H1 (cell line): Measurements from ENCODE around the gene DGKH. TPM values are rescaled to one million over a fixed set of nuclear protein-coding genes. Genes with fewer than 3 reads are reported as not detected.

Experiments used
- CTCF ChIA-PET: fragments of 300-600 bp; sonication (Branson Sonifier 250); formaldehyde crosslinking; loops from one replicate; lab custom pipeline; 2021; ENCODE audit not compliant: partially characterized antibody; lab: Charles Lee
- POLR2A ChIA-PET: fragments of 300-600 bp; sonication (Branson Sonifier 250); formaldehyde crosslinking; loops from one replicate; lab custom pipeline; 2021; ENCODE audit warnings: inconsistent platforms; ENCODE audit not compliant: partially characterized antibody; lab: Charles Lee
- DNase-seq, 2 experiments: peaks; one replicate each; pipeline versions ENCODE4 v3.0.0 to v3.0.0-alpha.2; 2010 to 2022; ENCODE audit warnings: low spot score in 2 of 2, low read depth in 1 of 2, mixed read lengths in 1 of 2
- FAIRE-seq: peaks from 2 replicates; lab custom pipeline; 2011; peaks lifted over from hg19 to GRCh38; lab: Jason Lieb, UNC
- H2AFZ ChIP-seq: 2 replicates; pipeline ENCODE4 v1.8.1; 2012; ENCODE audit warnings: low read length, inconsistent platforms
- H2AK5ac ChIP-seq: 2 replicates; pipeline ENCODE4 v1.6.1; 2013; ENCODE audit warnings: low read depth, low read length
- H2BK120ac ChIP-seq: replicated peaks from 2 replicates; pipeline ENCODE3; 2013; ENCODE audit warnings: low read depth, low read length, inconsistent platforms
- H2BK12ac ChIP-seq: 2 replicates; pipeline ENCODE4 v1.6.1; 2013; ENCODE audit warnings: low read depth, low read length
- H2BK15ac ChIP-seq: 2 replicates; pipeline ENCODE4 v1.6.1; 2013; ENCODE audit warnings: low read length
- H2BK20ac ChIP-seq: 2 replicates; pipeline ENCODE4 v1.6.1; 2013; ENCODE audit warnings: low read length
- H2BK5ac ChIP-seq: 2 replicates; pipeline ENCODE4 v1.6.1; 2013; ENCODE audit warnings: low read depth, low read length
- H3K14ac ChIP-seq: 2 replicates; pipeline ENCODE4 v1.6.1; 2013; ENCODE audit warnings: inconsistent platforms; ENCODE audit not compliant: insufficient read length
- H3K18ac ChIP-seq: 2 replicates; pipeline ENCODE4 v1.6.1; 2013; ENCODE audit warnings: low read length; ENCODE audit errors: extremely low read depth
- H3K23ac ChIP-seq: 2 replicates; pipeline ENCODE4 v1.6.1; 2013; ENCODE audit warnings: inconsistent platforms; ENCODE audit not compliant: insufficient read length
- H3K23me2 ChIP-seq: 2 replicates; pipeline ENCODE4 v1.6.1; 2013; ENCODE audit warnings: low read depth, low read length
- H3K27ac ChIP-seq: 2 replicates; pipeline ENCODE4 v1.6.1; 2011; ENCODE audit warnings: low read depth, low read length, inconsistent platforms
- H3K27me3 ChIP-seq, 4 experiments: replicated peaks in 1 of 4; 1 replicate in 1 of 4; 2 replicates in 3 of 4; pipeline versions ENCODE4 v1.6.1 to v1.8.1; 2011 to 2013; ENCODE audit warnings: low read length in 3 of 4, mild to moderate bottlenecking in 3 of 4, inconsistent platforms in 2 of 4, mixed read lengths in 2 of 4, moderate library complexity in 1 of 4; ENCODE audit not compliant: control insufficient read depth in 3 of 4, insufficient read depth in 3 of 4; ENCODE audit errors: extremely low read depth in 1 of 4
- H3K36me3 ChIP-seq, 4 experiments: 2 replicates each; pipeline versions ENCODE4 v1.6.1 to v1.8.1; 2011 to 2013; ENCODE audit warnings: mild to moderate bottlenecking in 4 of 4, low read length in 3 of 4, moderate library complexity in 2 of 4, control low read depth in 1 of 4, inconsistent platforms in 1 of 4; ENCODE audit not compliant: insufficient read depth in 4 of 4, control insufficient read depth in 2 of 4
- H3K4ac ChIP-seq: replicated peaks from 2 replicates; pipeline ENCODE3; 2013; ENCODE audit warnings: low read length, low read depth, mixed read lengths, inconsistent platforms; ENCODE audit not compliant: insufficient read length
- H3K4me1 ChIP-seq, 4 experiments: replicated peaks in 1 of 4; 1 replicate in 1 of 4; 2 replicates in 3 of 4; pipeline versions ENCODE4 v1.6.1 to v1.8.1; 2011 to 2013; ENCODE audit warnings: low read length in 3 of 4, inconsistent platforms in 2 of 4, mixed read lengths in 1 of 4; ENCODE audit not compliant: insufficient read depth in 4 of 4, control insufficient read depth in 3 of 4
- H3K4me2 ChIP-seq, 2 experiments: 2 replicates each; pipeline versions ENCODE4 v1.6.1 to v1.8.1; 2011 to 2013; ENCODE audit warnings: low read depth in 2 of 2, low read length in 2 of 2, control low read depth in 1 of 2, inconsistent platforms in 1 of 2, mild to moderate bottlenecking in 1 of 2; ENCODE audit not compliant: insufficient read depth in 1 of 2
- H3K4me3 ChIP-seq, 4 experiments: fragments of 200-600, 300-600 bp in 1 of 4; sonication (generic), shearing (Covaris generic), sonication (Bioruptor Twin) in 1 of 4; 2 replicates each; pipeline versions ENCODE4 v1.5.1 to v1.8.1; 2011 to 2016; ENCODE audit warnings: low read length in 4 of 4, low read depth in 3 of 4, control low read depth in 2 of 4, inconsistent platforms in 2 of 4, mild to moderate bottlenecking in 2 of 4, mixed read lengths in 1 of 4, moderate library complexity in 1 of 4; ENCODE audit not compliant: insufficient read depth in 2 of 4; ENCODE audit errors: extremely low read depth in 1 of 4
- H3K56ac ChIP-seq: replicated peaks from 2 replicates; pipeline ENCODE3; 2013; ENCODE audit warnings: low read depth, mild to moderate bottlenecking, mixed read lengths, low read length, inconsistent platforms; ENCODE audit not compliant: insufficient read length
- H3K79me1 ChIP-seq: 2 replicates; pipeline ENCODE4 v1.6.1; 2013; ENCODE audit warnings: low read depth, low read length, control low read depth
- H3K79me2 ChIP-seq, 2 experiments: 2 replicates each; pipeline versions ENCODE4 v1.6.1 to v1.8.1; 2012 to 2013; ENCODE audit warnings: low read length in 2 of 2, mild to moderate bottlenecking in 2 of 2, inconsistent platforms in 1 of 2; ENCODE audit not compliant: insufficient read depth in 2 of 2, control insufficient read depth in 1 of 2
- H3K9ac ChIP-seq, 4 experiments: replicated peaks in 1 of 4; 1 replicate in 1 of 4; 2 replicates in 3 of 4; pipeline versions ENCODE4 v1.6.1 to v1.8.1; 2011 to 2013; ENCODE audit warnings: low read depth in 3 of 4, low read length in 3 of 4, control low read depth in 2 of 4, mild to moderate bottlenecking in 2 of 4, moderate library complexity in 2 of 4, inconsistent platforms in 1 of 4; ENCODE audit errors: extremely low read depth in 1 of 4
- H3K9me3 ChIP-seq, 2 experiments: 2 replicates each; pipeline versions ENCODE4 v1.6.1 to v1.8.1; 2012 to 2013; ENCODE audit warnings: mild to moderate bottlenecking in 2 of 2, moderate library complexity in 2 of 2, control low read depth in 1 of 2, inconsistent platforms in 1 of 2, low read depth in 1 of 2, low read length in 1 of 2, mixed read lengths in 1 of 2; ENCODE audit not compliant: insufficient read depth in 2 of 2
- H4K20me1 ChIP-seq, 2 experiments: replicated peaks in 1 of 2; 2 replicates each; pipeline versions ENCODE3 to v1.8.1; 2011 to 2013; ENCODE audit warnings: inconsistent platforms in 2 of 2, low read length in 2 of 2, mild to moderate bottlenecking in 1 of 2; ENCODE audit not compliant: insufficient read depth in 2 of 2, control insufficient read depth in 1 of 2
- H4K5ac ChIP-seq: 2 replicates; pipeline ENCODE4 v1.6.1; 2013; ENCODE audit warnings: low read length, low read depth, mixed read lengths, inconsistent platforms; ENCODE audit not compliant: insufficient read length
- H4K8ac ChIP-seq: 2 replicates; pipeline ENCODE4 v1.8.0; 2013; ENCODE audit warnings: mild to moderate bottlenecking, moderate library complexity, low read length, inconsistent platforms; ENCODE audit not compliant: insufficient read depth; ENCODE audit errors: extremely low read depth
- H4K91ac ChIP-seq: replicated peaks from 2 replicates; pipeline ENCODE3; 2013; ENCODE audit warnings: low read length, mixed read lengths, inconsistent platforms; ENCODE audit not compliant: insufficient read length
- GABPA ChIP-seq: IDR thresholded peaks from 2 replicates; pipeline ENCODE4 v1.6.1; 2011; ENCODE audit warnings: mild to moderate bottlenecking, low read length, moderate library complexity, borderline replicate concordance; ENCODE audit not compliant: insufficient read depth
- GTF2F1 ChIP-seq: IDR thresholded peaks from 2 replicates; pipeline ENCODE4 v1.6.1; 2012; ENCODE audit warnings: low read depth, low read length, improper control_type of control experiment, borderline replicate concordance
- HDAC2 ChIP-seq, 2 experiments: fragments of 300-600 bp in 1 of 2; sonication (generic) in 1 of 2; IDR thresholded peaks; 2 replicates each; pipeline ENCODE4 v1.6.1; 2011 to 2012; ENCODE audit warnings: low read depth in 2 of 2, low read length in 2 of 2, mild to moderate bottlenecking in 2 of 2, moderate library complexity in 2 of 2, borderline replicate concordance in 1 of 2, inconsistent platforms in 1 of 2
- PHF8 ChIP-seq: fragments of 200-600 bp; sonication (generic); conservative IDR thresholded peaks from 2 replicates; pipeline ENCODE4 v1.7.1; 2012; ENCODE audit warnings: low read depth, mild to moderate bottlenecking, inconsistent platforms, low read length, moderate library complexity
- SIRT6 ChIP-seq: IDR thresholded peaks from one replicate; pipeline ENCODE4 v1.7.1; 2012; ENCODE audit warnings: low read length, inconsistent platforms
- TAF1 ChIP-seq: IDR thresholded peaks from 2 replicates; pipeline ENCODE4 v1.6.1; 2011; ENCODE audit warnings: mild to moderate bottlenecking, low read depth, low read length
- YY1 ChIP-seq: IDR thresholded peaks from 2 replicates; pipeline ENCODE4 v1.6.1; 2011; ENCODE audit warnings: low read depth, mild to moderate bottlenecking, low read length
- polyA plus RNA-seq, 7 experiments: library from polyadenylated mRNA; depleted of rRNA in 3 of 7; stranded (reverse) in 5 of 7; unstranded in 2 of 7; fragments of >200 nt in 5 of 7; fragments of 200-250 nt in 2 of 7; gene quantifications; 1 replicate in 5 of 7; 2 replicates in 1 of 7; 4 replicates in 1 of 7; pipeline versions ENCODE4 v1.2.1 to v1.2.3, GENCODE V29; 2011 to 2013; ENCODE audit warnings: missing spikeins in 2 of 7, mixed read lengths in 2 of 7
- total RNA-seq: library from RNA; stranded (reverse); fragmentation: NEBNext Ultra II Directional; extraction: Animal tissue kit (Norgen Biotek cat#: 25700); gene quantifications from 2 replicates; pipeline ENCODE4 v1.2.1, GENCODE V29; 2021
- TF ChIP-seq, protein P1 (sequence below): IDR thresholded peaks from 2 replicates; pipeline ENCODE4 v1.6.1; 2011; ENCODE audit warnings: low read depth, mild to moderate bottlenecking, low read length; ENCODE audit not compliant: insufficient read depth

Gene DGKH
- total and polyA plus RNA-seq, 2 of the 8 experiments (the other 6 are each of a cell fraction or from before 2014, with no cell fraction given): 2.1 to 7.9 TPM

DNA sequence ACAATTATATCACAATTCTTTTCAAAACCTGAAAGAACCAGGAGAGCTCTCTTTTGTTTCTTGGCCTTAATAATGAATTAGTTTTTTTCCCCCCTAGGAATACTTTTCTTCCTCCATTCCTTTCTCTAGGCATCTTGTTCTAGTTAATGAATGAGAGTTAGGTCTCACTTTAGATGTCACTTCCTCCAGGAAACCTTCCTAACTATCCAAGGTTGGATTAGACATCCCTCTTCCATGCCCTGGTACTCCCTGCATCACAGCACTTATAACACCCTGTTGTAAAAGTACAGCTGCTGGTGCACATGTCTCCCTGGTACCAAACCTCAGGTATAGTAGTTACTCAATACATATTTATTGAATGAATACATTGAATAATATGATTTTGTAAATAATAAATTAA, 21.2 kb upstream of the DGKH start:
- no peak overlapping the region for H2AK5ac ChIP-seq
- no peak overlapping the region for H3K56ac ChIP-seq
- no peaks in the 10 kb centered on the region for H3K79me2 ChIP-seq
- no peak overlapping the region for H3K27ac ChIP-seq
- H2BK12ac ChIP-seq: no peak overlapping the region
- POLR2A ChIA-PET: no interaction called here
- no peak overlapping the region for H3K18ac ChIP-seq
- no peak overlapping the region for H2BK20ac ChIP-seq
- no peak overlapping the region for H3K4ac ChIP-seq
- H3K14ac ChIP-seq: no peak overlapping the region
- no peak for FAIRE-seq
- H3K23me2 ChIP-seq: no peaks in the 10 kb centered on the region
- no peaks in the 10 kb centered on the region for H3K36me3 ChIP-seq
- no peak overlapping the region for H4K5ac ChIP-seq
- no peak overlapping the region for H4K91ac ChIP-seq
- no peak overlapping the region for H2BK5ac ChIP-seq
- no peak overlapping the region for H2AFZ ChIP-seq
- H3K4me3 ChIP-seq: no peak overlapping the region
- H2BK15ac ChIP-seq: no peak overlapping the region
- no peaks in the 10 kb centered on the region for H3K79me1 ChIP-seq
- CTCF ChIA-PET: interaction anchor here (1.2 kb wide), 1 partner anchor 8 kb away, joined by 3 read pairs; no protein-coding TSS in a partner anchor
- no peak overlapping the region for H2BK120ac ChIP-seq
- no peaks in the 10 kb centered on the region for H4K20me1 ChIP-seq
- H3K9ac ChIP-seq: no peak overlapping the region
- no peak overlapping the region for H3K23ac ChIP-seq
- no peaks in the 10 kb centered on the region for H3K9me3 ChIP-seq
- H3K4me2 ChIP-seq: no peak overlapping the region
- no peaks in the 10 kb centered on the region for H3K27me3 ChIP-seq
- no peak overlapping the region for H4K8ac ChIP-seq
- no peaks in the 10 kb centered on the region for H3K4me1 ChIP-seq
- no peak for DNase-seq
- TF ChIP-seq TAF1: no peak
- no peak for TF ChIP-seq PHF8
- TF ChIP-seq YY1: no peak
- TF ChIP-seq, protein P1, sequence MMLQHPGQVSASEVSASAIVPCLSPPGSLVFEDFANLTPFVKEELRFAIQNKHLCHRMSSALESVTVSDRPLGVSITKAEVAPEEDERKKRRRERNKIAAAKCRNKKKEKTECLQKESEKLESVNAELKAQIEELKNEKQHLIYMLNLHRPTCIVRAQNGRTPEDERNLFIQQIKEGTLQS: no peak
- TF ChIP-seq HDAC2 (IDR thresholded peaks at IDR 0.05; ENCODE audit: borderline replicate concordance in 1 of 2, low read depth in 2 of 2, low read length in 2 of 2): no peak
- no peak for TF ChIP-seq GTF2F1
- no peak for TF ChIP-seq SIRT6
- TF ChIP-seq GABPA: no peak
